Stimulated activated CD8-positive, alpha-beta memory T cell treated with anti-CD3 and anti-CD28 coated beads, Interleukin-15, amount 100 ng/mL, for 1 hour (primary cell): ENCODE measurements around the gene CPLANE2.
"Not testable (repeated sequence)": the region's sequence is repeated elsewhere in the genome, so short reads cannot be mapped to it uniquely, and the experiment has no call there.

Experiments
- DNase-seq: peaks from one replicate; pipeline ENCODE4 v3.0.0-alpha.2; 2020; ENCODE audit warnings: low read depth

The CPLANE2 gene

GRCh38 chr1:16208270-16208987 lies 28.6 kb downstream of the CPLANE2 start:
- no peak for DNase-seq

DNA sequence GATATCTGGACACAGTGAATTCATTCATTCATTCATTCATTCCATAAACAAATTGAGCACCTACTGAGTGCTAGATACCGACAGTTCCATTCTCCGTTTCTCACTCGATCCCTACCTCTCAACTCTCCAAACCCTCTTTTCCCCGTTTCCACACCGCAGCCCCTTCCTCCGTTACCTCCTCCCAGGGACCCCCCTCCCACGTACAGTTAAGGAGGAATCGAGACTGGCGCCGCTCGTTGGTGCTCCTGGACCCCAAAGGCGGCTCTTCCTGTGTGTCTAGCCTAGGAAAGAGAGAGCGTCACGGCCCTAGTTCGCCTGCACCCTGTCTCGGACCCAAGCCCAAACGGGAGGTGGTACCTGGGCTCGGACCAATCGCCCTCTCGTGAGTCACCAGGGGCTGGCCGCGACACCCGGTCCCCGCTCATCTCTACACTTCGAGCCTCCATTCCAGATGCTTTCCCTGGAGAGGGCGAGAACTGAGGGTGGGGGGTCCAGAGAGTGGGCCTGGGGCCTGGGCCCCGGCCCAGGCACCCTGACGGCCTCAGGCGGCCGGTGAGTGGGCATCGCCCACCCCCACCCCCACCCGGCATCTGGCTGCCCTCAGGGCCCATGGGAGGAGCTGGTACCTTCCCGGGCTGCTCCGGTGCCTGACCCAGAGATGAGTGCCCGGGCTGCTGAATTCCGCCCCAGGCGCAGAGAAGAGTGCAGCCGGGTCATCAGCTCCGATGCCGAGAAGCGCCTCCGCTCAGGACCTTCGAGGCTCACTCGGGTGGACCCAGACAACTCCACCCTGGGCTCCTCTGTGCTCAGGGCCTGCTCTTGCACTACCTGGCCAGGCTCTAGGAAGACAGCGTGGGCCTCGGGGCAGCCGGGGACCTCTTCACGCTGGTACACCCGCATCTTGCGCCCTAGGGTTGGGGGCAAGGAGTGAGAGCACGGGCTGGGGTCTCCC lies 29.4 kb downstream of the CPLANE2 start:
- no peak for DNase-seq

- DNase-seq = peak; percentile 81
Measured at GRCh38 chr1:16206547-16207317, 30.3 kb downstream of the CPLANE2 start.

GRCh38 chr1:16205891-16206546 lies 31.0 kb downstream of the CPLANE2 start:
- DNase-seq = no peak

GRCh38 chr1:16205334-16205671 lies 31.7 kb downstream of the CPLANE2 start:
- DNase-seq = no peak

GRCh38 chr1:16204634-16205333 lies 32.2 kb downstream of the CPLANE2 start:
- DNase-seq = no peak

DNA sequence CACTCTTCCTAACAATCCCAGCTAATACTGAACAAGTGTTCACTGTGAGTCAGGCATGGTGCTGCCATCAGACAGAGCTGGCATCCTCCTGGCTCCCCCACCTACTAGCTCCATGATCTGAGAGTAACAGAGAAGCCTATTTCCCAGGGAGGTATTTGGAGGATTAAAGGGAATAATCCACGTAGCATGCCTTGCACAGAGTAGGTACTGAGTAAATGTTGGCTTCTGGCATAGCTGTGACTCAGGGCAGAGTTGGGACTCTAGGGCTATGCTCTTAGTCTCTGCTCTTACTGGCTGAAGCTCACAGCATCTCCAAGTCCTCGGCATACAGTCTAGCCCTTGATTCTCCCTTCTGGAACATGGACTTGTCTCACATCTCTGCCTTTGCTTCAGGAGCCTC lies 32.8 kb downstream of the CPLANE2 start:
- DNase-seq = no peak

- DNase-seq = no peak
Measured at GRCh38 chr1:16203550-16203949, 33.4 kb downstream of the CPLANE2 start.

DNA sequence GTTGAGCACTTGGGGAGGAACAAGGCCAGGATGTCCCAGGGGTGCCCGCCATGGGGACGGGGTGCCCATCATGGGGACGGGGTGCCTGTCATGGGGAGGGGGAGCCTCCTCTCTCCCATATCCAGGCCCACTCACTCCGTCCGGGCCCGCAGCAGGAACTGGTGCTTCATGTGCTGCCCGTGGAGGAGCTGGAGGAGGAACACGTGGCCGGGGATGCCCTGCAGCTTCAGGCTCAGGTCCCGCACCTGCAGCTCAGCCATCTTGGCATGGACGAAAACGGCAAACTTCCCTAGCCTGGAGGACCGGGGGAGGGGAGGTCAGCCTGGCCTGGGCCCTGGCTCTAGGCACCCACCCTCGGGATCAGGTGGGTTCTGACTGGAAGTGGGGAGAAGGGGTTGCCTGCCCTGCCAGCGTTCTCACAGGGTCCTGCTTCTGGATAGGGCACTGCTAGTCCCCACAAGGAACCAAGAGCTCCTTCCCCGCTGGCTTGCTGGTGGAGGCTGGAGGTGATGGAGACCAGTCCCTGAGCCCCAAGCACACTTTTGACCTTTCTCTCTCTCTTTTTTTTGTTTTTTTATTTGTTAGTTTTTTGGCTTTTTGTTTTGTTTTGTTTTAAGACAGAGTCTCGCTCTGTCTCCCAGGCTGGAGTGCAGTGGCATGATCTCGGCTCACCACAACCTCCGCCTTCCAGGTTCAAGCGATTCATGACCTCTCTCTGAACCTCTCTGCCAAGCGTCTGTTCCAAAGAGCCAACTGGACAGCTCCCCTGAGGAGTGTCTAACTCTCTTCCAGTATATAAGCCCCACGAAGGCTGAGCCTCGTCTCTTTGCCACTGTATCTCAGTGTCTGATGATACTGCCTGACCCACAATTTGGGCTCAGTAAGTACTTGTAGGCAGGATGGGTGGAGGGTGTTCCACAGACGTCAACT lies 34.4 kb downstream of the CPLANE2 start:
- no peak for DNase-seq

- no peak for DNase-seq
Measured at GRCh38 chr1:16199700-16200099, 37.3 kb downstream of the CPLANE2 start.

GRCh38 chr1:16199157-16199501 lies 37.9 kb downstream of the CPLANE2 start:
- no peak for DNase-seq

DNA sequence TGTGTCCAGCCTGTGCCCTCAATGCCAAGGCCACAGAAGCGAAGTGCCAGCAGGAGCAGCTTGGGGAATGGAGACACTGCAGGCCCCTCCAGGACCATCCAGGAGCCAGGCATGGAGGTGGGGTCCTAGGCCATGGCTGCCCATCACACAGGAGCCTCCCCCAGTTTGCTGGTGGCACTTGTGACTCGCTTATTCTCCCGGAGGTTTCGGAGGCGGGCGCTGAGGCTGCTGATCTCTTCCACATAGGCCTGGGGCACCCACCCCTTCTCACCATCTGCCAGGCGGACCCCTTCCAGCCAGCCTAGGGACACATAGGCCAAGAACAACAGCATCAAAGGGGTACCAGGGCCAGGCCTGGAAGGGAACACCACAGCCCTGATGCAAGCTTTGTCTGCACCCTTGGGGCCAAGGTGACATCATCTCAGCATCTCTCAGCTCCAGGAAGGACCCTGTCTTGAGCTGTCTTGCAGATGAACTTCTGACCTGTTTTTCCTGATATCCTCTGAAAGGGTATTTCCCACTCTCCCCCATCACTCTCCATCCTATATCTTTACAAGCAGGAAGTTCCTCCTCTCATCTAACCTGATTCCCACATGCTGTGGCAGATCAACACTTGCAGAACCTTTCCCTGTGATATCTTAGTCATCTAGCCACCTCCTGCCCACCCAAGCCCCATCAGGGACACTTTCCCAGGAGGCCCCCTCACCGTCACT lies 38.4 kb downstream of the CPLANE2 start:
- DNase-seq = no peak

GRCh38 chr1:16196874-16197273 lies 40.1 kb downstream of the CPLANE2 start:
- no peak for DNase-seq

DNA sequence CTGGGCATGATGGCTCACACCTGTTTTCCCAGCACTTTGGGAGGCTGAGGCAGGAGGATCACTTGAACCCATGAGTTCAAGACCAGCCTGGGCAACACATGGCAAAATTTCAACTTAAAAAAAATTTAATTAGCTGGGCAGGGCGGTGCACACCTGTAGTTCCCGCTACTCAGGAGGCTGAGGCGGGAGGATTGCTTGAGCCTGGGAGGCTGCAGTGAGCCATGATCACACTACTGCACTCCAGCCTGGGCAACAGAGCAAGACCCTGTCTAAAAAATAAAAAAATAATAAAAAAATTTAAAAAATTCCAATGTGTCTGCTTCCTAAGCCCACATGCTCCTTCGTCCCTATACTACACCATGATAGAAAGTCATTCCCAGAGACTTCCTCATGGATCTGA lies 40.8 kb downstream of the CPLANE2 start:
- not testable (repeated sequence) for DNase-seq

DNA sequence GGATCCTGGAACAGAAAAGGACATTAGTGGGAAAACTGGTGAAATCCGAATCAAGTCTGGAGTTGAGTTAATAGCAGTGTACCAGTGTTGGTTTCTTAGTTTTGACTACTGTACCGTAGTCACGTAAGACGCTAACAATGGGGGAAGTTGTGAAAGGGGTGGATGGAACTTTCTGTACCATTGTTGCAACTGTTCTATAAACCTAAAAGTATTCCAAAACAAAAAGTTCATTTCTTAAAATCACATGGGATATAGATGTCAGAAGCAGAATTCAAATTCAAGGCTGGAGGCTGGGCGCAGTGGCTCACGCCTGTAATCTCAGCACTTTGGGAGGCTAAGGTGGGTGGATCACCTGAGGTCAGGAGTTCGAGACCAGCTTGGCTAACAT lies 41.5 kb downstream of the CPLANE2 start:
- no peak for DNase-seq

DNA sequence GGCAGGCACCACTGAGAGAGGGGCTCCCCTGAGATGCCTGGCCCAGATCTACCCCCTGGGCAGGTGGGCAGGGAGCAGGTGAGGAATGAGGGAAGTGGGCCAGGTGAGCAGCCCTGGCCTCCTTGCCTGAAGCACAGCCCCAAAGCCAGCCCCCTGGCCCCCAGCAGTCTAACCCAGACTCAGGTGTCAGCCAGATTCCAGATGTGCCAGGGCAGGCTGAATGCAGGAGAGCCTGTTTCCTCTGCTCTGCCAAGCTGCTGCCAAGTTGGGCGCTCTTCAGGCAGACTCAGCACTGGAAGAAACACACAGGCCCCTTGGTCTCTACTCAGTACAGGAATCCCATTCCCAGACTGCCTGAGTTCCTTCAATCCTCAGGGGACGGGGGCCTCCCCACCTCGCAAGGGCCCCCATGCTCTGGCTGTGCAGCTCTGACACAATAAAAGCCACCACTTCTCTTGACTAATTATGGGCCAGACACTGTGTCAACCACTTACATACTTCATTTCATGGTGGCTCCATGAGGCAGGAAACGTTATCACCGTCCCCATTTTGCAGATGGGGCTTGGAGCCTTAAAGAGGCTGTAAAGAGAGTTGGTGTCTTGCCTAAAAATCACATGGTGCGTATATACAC lies 45.0 kb downstream of the CPLANE2 start:
- DNase-seq = no peak

- no peak for DNase-seq
Measured at GRCh38 chr1:16191309-16191708, 45.7 kb downstream of the CPLANE2 start.

DNA sequence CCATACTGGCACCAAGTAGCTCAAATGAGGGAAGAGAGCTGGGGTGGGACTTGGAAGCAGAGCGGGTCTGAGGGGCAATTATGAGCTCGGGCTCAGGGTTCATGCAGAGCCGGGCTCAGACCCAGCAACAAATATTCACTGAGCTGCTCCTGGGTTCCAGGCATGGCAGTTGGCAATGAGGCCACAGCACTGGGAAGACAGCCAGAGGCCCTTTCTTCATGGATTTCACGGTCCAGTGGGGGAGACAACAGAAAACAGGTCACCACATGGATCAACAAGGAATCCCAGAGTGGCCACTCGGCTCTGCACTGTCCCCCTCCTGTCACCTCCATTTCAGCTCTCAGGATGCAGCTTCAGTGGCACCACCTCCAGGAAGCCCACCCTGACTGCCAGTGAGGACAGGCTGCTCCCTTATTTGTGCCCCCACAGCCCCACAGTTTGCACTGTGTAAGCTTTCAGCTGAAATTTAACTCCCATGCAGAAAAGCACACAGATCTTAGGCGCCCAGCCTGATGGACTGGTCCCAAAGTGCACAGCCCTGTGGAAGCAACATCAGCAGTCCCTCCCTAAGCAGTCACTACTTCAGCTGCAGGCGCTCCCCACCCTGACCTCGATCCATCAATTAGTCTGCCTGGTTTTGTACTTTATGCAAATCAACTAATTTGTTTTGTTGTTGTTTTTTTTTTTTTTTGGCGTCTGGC lies 46.9 kb downstream of the CPLANE2 start:
- no peak for DNase-seq

DNA sequence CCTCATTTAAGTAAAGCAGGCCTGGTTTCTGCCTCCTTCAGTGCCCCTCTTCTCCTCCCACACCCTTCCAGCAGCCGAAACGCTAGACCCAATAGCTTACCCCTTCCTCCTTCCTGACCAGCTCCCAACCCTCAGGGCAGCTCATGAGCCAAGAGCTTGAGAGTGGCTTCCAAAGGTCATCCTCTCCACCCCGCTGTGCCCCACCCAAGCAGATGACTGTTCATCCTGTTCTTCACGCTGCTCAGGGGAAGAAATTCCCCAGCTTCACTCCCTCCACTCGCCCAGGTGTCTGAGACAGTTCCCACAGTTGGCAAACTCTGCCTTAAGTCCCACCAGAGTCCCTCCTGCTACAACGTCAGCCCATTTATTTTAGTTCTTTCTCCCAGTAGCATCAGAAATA lies 48.0 kb downstream of the CPLANE2 start:
- DNase-seq = no peak
